GOT3 (cell line): Measurements from ENCODE around the gene CTDSP2.

Source experiments
- DNase-seq: peaks from one replicate; lab custom pipeline; 2025; ENCODE audit warnings: mixed read lengths; lab: John Stamatoyannopoulos, UW

Gene CTDSP2

DNA sequence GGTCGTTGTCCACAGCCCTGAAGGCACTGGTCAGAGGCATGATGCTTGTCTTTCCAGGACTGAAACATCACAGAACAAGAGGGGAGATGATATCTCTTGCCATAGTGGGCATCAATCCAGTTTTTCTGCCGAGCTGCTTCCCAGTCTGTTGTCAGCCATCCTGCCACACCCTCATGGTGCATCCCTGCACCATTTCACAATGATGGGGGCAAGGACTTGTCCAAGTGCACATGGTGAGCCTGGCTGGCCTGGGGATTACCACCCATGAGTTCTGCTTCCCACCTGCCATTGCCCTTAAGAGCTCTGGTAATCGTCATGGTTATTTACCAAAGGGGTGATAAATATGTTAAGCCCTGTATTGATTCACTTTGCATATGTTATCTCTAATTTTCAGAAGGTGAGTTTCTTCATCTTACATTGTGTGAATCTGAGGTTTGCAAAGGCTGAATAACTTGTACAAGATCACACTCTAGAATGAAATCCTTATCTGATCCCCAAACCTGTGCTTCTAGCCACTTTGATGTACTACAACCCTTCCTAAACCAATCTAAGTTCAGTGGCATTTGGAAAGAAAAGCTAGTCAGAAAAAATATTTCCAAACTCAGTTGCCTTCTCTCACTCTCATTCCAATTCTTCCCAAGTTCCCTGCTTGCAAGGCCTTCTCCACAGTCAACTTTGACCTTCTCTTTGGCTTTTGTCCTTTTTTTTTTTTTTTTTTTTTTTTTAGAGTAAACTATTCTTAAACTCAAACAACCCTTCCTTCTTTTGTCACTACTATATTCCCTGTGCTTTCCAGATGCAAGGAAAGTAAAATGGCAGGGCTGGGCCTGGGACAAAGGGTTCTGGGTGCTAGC, 30.3 kb downstream of the CTDSP2 start:
- no peak for DNase-seq

DNA sequence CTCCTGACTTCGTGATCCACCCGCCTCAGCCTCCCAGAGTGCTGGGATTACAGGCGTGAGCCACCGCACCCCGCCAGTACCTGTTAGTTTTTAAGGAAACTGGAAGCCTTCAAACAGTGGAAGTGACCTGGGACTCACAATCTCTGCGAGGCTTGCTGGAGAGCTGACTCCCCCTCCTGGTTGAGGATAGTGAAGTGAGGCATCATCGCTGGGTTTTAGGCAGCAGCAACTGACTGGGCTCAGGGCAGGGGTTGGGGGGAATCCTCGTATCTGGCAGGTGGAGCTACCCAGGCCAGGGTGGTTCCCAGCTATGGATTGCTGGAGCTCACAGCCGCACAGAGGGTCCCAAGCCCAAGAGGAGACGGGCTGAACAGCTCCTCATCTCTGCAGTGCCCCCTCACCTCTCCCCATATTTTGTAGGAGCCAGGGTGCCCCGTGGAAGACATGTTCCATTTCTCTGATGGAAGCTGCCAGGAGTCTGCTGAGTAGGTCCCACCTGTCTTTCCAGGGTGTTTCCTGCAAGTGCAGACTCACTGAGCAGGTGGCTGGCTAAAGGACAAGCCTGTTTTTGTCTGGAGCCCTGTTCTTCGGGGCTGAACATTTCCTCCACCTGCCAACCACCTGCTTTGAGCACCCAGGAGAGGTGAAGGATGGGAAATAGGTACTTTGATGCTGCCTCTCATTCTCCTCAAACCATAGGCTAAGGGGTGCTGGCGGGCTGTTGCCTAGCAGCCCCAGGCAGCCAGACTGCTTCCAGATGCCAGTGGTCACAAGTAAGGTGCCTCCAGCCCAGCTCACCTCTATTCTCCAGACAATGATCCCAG, 31.1 kb downstream of the CTDSP2 start:
- no peak for DNase-seq

DNA sequence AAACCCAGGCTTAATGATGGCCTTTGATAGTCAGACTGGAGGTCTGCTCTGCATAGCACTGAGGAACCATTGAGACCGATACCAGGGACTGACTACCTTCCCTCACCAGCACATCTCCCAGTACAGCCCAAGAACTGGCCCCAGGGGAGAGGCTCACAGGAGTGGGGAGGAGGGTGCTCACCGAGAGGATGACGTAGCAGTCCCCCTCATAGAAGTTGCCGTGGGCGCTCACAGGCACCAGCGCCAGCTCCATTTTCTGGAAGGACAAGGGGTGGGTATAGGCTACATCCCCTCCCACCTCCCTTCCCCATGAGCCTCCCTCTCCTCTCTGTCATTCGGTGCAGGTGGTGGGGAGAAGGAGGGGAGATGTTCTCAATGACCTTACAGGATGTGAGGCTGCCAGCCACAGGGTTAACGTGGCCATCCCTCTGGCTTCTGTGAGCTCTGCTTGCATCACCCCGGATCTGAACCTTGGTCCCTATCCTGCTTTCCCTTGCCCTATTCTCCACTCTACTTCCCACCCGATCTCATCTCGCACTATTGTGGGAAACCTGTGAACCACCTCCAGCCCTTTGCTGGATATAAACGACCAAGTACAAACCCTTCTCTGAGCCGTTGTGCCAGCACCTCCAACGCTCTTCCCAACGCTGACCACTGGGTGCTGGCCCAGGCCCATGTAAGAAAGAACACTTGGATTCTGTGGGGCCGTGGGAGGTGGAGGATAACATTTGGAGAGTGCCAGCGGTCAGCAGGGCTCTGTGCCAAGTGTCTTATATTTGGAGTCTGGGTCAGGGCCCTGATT, 32.4 kb downstream of the CTDSP2 start:
- no peak for DNase-seq

DNA sequence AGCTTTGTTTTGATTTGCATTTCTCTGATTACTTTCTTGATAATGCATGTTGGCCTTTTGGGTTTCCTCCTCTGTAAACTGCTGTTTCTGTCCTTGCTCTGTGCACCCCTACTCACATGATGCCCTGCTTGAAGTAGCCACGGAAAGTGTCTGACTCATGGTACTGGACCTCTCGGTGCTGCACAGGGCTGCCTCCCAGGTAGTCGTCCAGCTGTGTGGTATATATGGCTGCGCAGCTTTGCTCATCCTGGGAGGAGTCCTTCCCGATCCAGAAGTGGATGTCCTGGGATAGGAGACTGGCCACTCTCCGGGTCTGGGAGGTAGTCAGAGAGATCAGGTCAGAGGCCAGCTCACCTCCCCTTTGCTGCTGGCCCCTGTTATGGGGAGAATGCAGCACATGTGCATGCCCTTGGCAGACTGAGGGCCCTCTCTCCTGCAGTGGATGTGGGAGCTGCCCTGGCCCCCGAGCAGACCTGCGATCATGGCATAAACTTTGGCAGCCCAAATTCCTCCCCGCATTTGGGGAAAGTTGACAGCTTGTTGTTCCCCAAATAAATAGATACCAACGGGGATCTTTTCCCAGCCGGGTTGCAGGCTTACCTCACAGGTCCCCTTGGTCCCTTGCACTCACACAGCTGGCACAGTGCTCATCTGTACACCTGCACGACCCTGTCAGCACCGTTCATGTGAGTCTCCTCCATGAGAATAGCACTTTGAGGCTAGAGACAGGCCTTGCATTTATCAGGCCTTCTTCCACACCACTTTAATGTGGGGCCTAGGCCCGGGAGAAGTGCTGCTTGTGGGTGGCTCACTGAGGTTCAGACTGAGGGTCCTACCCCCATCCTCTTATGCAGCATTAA, 33.2 kb downstream of the CTDSP2 start:
- no peak for DNase-seq

DNA sequence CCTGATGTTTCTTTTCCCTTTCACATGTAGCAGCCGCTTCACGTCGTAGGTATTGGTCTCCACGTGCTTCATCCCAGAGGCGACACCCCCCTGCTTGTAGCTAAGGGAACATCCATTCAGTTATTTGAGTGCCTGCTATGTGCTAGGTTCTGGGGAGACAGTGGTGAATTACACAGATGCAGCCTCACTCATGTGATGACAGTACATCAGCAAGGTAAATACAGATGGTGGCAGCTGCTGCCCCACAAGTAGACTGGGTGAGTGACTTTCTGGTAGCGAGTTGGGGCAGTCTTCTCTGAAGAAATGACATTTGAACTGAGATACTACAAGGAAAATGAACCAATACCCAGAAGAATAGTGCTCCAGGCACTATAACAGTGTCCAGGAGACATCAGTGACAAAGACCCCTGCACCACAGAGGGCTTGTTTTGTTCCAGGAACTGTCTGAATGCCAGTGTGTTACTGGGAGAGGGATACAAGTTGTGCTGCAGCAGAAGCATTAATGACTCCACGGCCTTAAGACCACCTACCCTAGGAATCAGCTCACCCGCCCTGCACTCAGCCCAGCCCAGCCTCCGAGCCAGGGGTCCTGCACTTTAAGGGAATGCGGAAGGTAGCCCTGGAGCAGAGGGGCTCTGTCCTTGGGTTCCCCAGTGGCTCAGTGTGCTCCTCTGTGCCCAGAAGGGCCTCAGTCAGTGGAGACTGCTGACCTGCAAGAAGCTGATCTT, 35.3 kb downstream of the CTDSP2 start:
- DNase-seq: no peak

DNA sequence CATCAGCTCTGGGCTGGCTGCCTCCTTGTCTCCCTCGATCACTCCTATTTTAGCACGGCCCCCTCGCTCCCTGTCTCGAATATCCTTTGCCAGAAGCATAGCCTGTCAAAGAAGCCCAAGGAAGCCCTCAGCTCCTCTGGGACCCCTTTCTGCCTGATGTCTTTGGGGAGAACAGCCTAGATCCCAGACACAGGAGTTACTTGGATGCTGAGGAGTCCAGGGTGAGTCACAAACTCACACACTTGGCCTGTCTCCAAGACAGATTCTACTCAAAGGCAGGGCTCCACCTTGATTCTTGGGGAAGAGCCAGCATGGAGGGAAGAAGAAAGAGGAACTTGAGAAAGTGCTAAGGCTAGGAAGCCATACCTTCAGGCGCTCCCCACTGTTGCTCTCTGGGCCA, 36.1 kb downstream of the CTDSP2 start:
- no peak for DNase-seq

DNA sequence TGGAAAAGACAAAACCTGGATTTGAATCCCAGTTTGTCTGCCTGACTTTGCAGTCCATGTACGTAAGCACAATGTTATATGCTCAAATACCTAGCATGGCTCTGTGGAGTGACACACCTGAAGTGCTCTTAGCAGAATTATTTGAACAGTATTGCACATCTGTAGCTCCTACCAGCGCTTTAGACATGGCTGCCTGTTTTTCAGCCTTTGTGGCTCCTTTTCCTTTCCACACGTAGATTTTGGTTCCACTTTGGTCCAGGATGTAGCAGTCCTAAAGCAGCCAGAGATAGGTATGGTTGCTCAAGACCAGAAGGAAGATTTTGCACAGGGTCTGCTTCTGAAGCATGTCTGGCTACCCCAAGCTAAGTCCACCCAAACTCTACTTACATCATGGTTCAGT, 37.1 kb downstream of the CTDSP2 start:
- DNase-seq: no peak

DNA sequence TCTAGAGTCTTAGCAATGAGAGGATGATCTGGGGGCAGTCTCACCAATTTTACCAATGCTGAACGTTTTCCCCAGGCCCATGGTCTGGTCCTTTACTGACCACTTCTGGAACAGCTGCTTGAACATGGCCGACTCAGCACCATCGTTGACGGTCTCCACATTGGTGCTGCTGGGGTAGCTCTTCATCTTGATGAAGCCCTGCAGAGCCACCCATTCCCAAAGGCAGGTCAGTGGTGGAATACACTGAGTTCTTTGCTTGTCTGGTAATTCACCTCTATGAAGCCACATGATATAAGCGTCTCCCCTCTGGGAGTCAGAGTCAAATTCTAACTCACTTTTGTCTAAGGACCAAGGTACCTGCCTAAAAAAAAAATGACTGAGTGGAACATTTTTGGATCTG, 38.2 kb downstream of the CTDSP2 start:
- no peak for DNase-seq

DNA sequence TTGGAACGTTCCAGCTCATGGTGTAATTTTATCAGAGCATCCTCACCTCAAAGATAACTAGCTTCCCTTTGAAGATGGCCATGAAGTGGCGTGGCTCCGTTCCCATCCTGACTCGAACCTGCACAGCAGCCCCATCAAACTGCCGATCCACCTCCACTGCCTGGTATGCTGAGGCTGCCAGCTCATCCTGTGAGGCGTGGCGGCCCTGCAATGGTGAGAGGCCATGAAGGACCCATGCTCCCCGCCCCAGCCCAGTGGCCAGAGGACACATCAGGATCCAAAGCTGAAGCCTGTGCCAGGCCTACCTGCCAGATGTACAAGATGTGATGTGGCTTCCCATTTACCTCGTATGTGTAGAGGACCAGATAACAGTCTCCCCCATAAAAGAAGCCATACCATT, 39.2 kb downstream of the CTDSP2 start:
- no peak for DNase-seq

DNA sequence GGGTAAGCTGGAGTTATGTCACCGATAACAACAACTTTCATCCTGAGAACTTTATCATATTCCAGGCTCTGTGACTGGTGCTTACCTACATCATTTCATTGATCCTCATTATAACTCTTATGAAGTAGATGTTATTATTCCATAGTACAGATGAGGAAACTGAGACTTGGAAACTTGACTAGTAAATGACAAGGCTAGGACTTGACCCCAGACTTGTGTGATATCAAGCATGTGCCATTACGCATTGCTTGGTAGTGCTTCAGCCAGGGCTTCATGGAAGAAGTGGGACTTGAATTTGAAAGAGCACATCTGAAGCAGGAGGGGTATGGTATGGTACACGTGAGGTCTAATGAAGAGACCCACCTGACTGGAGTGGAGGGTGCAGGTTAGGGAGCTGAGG, 39.9 kb downstream of the CTDSP2 start:
- DNase-seq: no peak

DNA sequence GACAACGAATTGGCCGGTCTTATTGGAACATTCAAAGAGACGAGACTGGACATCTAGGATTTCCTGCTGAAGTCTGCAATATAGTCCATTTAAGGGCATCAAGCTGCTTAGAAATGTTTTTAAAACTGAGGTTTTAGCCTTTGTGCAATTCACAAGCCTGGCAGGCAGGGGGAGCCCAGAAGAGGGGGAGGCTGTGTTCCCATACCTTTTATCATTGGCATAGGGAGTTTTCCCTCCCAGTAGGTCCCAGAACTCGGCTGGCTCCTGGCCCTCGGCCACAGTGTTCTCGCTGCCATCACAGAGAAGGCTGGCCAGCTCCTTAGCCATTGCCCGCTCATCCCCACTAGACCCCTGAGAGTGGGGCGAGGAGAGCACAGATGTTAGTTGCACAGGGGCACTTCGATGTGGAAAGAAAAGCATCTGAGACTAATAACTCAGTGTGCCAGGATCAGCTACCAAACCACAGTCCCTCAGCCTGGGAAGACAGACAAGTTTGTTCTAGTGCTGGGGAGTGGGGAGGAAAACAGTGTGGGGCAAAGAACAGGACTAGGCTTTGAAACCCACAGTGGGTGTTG, 43.1 kb downstream of the CTDSP2 start:
- DNase-seq: no peak

DNA sequence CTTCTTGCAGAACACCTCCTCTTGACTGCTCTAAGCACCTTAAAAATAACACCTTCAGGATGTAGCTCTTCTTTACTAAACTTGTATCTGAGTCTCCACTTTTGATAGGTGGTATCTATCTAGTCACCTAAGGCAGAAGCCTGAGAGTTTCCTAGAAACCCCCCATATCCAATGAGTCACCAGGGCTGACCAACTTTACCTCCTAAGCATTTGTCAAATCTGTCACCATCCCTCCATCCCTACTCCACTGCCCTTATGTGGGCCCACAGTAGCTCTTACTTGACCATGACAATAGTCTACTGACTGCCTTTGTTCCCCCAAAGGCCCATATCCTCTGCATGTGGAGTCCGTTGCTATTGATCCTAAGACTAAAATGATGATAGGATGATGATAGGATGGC, 43.9 kb downstream of the CTDSP2 start:
- no peak for DNase-seq

DNA sequence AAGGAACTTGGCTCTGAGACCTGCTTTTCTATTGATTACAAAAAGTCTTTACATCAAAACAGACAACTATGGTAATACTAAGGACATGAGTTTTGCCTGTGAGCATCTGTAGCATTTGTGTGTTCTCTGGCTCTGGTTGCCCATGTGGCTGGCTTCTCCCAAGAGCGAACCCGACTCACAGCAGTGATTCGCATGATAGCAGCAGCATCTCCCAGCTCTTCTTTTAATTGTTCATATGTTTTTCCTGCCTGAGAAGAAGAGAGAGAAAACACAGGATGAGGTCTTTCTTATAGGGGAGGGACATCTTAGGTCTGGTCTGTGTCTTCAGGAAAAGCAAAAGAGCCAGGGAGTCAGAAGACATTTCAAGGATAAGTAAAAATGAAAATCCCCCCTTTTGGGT, 45.6 kb downstream of the CTDSP2 start:
- no peak for DNase-seq

DNA sequence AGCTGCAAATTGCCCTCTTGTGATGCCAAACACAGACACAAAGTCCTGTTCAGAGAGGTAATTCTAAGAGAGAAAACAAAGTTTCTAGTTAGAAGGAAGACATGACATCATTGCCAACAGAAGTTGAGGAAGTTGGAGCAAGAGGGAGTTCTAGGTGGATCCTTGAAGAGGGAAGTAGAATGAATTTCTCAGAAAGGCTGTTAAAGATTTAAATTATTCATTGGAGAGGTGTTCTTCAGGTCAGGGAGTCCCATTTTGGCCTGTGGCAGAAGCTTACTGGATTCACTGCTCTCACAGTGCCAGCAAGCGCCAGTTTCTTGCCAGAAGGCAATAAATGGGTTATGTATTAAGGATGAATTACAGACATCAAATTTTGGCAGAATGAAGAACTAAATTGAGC, 48.6 kb downstream of the CTDSP2 start:
- DNase-seq: no peak

DNA sequence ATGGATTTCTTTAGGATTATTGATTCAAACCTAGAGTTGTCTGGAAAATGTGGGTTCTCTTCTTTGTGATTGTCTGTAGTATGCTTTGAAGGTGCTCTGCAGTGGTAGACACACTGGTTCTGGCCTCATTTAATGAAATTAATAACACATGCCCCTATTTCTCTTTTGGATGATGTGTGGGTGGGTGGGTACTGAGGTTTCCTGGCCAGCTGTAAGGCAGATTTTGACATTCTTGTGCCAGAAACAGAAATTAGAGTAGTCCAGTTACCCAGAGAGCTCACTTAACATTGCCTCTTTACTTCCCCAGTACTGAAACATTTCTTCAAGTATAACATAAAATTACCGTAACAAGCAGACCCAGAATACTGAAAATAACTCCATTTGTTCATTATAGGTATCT, 49.5 kb downstream of the CTDSP2 start:
- DNase-seq: no peak

DNA sequence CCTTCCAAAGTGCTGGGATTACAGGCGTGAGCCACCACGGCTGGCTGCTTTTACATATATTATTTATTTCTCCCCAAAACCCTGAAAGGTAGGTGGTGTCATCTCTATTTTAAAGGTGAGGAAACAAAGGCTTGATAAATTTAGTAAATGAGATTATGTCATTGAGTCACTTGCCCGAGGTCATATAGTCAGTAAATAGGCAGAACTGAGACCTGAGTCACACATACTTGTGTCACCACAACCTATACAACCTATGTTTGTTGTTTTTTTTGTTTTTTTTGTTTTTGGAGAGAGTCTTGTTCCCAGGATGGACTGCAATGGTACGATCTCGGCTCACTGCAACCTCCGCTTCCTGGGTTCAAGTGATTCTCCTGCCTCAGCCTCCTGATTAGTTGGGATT, 51.2 kb downstream of the CTDSP2 start:
- DNase-seq: no peak

DNA sequence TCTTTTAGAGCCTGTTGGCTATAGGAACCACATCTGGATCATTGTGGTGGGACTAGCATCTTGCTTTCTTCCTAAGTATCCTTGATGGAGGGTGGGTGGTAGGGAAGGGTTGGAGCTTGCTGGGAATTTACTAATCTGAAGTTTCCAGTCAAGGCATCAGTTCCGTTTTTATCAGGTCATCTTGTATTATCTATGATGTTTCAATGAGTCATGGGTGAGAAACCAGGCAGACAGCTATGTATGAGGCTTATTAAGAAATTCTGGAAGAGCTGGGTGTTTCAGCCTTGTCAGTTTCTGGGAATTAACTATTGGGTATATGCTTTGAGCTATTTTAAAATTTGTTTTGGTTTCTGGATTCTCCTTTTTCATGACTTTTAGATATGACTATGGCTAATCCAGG, 52.6 kb downstream of the CTDSP2 start:
- no peak for DNase-seq

DNA sequence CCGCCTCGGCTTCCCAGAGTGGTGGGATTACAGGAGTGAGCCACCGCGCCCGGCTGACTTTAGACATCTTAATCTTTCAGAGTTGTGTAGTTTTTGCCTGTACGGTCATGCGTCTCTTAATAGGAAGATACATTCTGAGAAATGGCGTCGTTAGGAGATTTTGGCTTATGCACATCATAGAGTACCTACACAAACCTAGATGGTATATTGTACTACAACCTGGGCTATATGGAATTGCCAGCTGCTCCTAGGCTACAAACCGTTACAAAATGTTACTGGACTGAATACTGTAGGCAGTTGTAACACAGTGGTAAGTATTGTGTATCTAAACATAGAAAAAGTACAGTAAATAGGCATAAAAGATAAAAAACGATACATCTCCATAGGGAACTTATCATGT, 62.7 kb downstream of the CTDSP2 start:
- no peak for DNase-seq

DNA sequence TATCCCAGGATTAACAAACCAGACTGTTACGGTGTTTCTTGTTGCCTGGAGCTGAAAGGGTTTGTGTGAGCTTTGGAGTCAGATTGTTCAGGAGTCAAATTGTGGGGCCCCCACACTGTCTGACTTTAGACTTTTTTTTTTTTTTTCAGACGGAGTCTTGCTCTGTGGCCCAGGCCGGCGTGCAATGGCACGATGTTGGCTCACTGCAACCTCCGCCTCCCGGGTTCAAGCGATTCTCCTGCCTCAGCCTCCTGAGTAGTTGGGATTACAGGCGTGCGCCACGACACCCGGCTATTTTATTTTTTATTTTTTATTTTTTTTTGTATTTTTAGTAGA, 63.1 kb downstream of the CTDSP2 start:
- DNase-seq: no peak

DNA sequence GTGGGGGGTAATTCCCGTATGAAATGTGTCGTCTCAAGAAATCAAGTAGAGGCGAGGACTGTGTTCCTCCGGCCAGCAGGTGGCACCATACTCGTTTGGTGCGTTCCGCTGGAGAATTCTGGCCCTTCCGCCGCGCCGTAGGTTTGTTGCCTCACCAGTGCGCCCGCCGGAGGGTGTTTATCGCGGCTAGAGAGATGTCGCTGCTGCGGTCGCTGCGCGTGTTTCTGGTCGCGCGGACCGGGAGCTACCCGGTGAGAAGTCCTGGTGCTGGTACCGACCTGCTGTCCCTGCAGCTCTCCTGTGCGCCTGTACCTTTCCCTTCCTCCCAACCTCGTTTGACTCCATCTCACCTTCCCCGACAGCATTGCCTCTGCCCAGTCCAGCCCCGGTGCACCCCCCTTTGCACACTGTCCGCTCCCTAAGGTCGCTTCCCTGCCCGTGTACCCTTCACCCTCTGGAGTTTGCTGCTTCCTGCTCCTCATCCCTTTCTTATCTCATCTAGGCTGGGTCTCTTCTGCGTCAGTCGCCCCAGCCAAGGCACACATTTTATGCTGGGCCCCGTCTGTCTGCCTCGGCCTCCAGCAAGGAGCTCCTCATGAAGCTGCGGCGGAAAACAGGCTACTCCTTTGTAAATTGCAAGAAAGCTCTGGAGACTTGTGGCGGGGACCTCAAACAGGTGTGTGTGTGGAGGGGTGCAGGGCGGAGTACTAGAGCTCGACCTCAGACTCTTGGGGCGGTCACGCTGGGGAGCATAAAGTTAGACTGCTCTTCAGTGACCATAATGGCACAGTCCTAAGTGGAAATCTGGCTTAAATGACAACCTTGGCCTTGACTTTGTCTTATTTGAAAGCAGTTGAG, 63.7 kb downstream of the CTDSP2 start, which contains the start of gene TSFM:
Gene TSFM, plus strand, starts transcription at position 180 of the 858 bp plus-strand sequence. Its CDS starts 15 bp downstream, at position 195.
- peak; percentile 100 for DNase-seq
